RWPE1 (cell line): ENCODE results near the gene CASTOR2.
"Not testable (repeated sequence)": the region's sequence is repeated elsewhere in the genome, so short reads cannot be mapped to it uniquely, and the experiment has no call there.

Source experiments
- CTCF ChIA-PET: fragments of 350-600 bp; sonication (Branson Sonifier 250); formaldehyde crosslinking; extraction: SDS; loops from one replicate; lab custom pipeline; 2021; lab: Yijun Ruan, JAX
- POLR2A ChIA-PET: fragments of 400-600 bp; formaldehyde crosslinking; extraction: SDS; loops from one replicate; lab custom pipeline; 2020; ENCODE audit warnings: antibody characterized with exemption; ENCODE audit not compliant: low non-redundant PET; lab: Yijun Ruan, JAX
- DNase-seq: peaks from one replicate; pipeline ENCODE4 v3.0.0; 2012; ENCODE audit warnings: low spot score
- H3K27ac ChIP-seq: fragments of 450-650 bp; 2 replicates; pipeline ENCODE4 v1.5.1; 2017
- CTCF ChIP-seq: fragments of 450-650 bp; conservative IDR thresholded peaks from 2 replicates; pipeline ENCODE4 v1.5.1; 2017; ENCODE audit warnings: low read depth, mild to moderate bottlenecking

Gene CASTOR2

GRCh38 chr7:75055830-75056772, 91.6 kb downstream of the CASTOR2 start:
- H3K27ac ChIP-seq = peak overlapping the region; percentile 6; the same call in 1 of the 2 replicates
- ChIA-PET CTCF (interaction anchor here (0.7 kb wide), 1 partner anchor 34 kb away, joined by 4 read pairs; no protein-coding TSS in a partner anchor), POLR2A (interaction anchor here (0.6 kb wide), 1 partner anchor 564 kb away, joined by 4 read pairs; no protein-coding TSS in a partner anchor)
- no peak for TF ChIP-seq CTCF
- DNase-seq = no peak

DNA sequence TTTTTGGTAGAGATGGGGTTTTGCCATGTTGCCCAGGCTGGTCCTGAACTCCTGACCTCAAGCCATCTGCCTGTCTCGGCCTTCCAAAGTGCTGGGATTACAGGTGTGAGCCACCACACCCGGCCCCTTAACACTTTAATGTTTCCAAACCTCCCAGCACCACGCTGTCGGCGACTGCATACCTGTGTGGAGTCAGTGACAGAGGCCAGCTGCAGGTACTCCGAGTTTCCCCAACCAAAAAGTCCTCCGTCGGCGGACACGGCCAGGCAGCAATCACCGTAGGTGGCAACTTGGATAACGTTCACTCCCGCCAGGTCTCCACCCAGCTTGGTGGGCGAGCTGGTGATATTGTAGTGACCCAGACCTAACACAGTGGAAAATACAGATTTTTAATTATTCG, 93.9 kb downstream of the CASTOR2 start:
- CTCF ChIA-PET = no interaction called here
- no peak overlapping the region for H3K27ac ChIP-seq
- TF ChIP-seq CTCF = no peak
- DNase-seq = no peak
- POLR2A ChIA-PET = no interaction called here

DNA sequence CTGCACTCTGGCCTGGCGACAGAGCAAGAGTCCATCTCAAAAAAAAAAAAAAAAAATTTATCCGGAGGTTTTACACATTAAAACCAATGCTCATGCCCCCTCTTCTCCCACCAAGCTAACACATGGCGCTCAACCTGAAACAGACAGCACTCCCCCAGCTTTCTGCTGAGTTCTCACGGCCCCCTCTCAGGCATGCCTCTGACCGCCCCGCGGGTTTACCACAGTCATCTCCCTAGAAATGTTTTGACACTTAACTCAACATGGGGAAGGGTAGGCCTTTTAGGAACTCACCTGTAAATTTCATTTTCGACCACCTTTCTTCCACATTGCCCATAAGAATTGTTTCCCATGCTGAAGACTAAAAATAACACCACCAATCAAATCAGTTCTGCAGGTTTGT, 99.8 kb downstream of the CASTOR2 start:
- POLR2A ChIA-PET = no interaction called here
- CTCF ChIA-PET = no interaction called here
- DNase-seq = no peak

GRCh38 chr7:75064801-75065200, 100.3 kb downstream of the CASTOR2 start:
- ChIA-PET POLR2A (no interaction called here), CTCF (interaction anchor here (0.6 to 1.2 kb wide), 3 partner anchors 494 to 647 kb away, joined by 3 to 4 read pairs (median 3); no protein-coding TSS in a partner anchor)
- no peak overlapping the region for H3K27ac ChIP-seq
- DNase-seq = no peak
- TF ChIP-seq CTCF = no peak

More for the DNA sequence above, 99.8 kb downstream of the CASTOR2 start:
- TF ChIP-seq CTCF = no peak
- H3K27ac ChIP-seq = no peak overlapping the region

- TF ChIP-seq CTCF = no peak
- ChIA-PET CTCF (no interaction called here), POLR2A (no interaction called here)
Measured at GRCh38 chr7:75066521-75066920, 102.0 kb downstream of the CASTOR2 start.

DNA sequence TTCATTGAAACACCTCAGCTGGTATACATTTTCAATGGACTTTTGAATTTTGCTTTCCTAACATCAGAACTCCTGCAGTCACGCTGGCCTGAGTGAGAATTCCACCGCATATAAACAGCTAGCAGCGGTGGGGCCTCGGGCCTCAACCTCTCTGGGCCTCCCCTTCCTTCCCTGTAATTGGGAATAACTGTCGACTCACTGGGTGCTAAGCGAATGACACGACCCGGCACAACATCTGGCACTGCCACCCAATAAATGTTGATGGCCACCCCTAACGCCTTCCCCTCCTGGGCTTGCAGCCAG, 108.4 kb downstream of the CASTOR2 start:
- ChIA-PET POLR2A (no interaction called here), CTCF (no interaction called here)
- peak overlapping the region; percentile 91 for H3K27ac ChIP-seq
- peak; percentile 27 for DNase-seq
- no peak for TF ChIP-seq CTCF

More at GRCh38 chr7:75066521-75066920, 102.0 kb downstream of the CASTOR2 start:
- no peak overlapping the region for H3K27ac ChIP-seq
- DNase-seq = no peak

DNA sequence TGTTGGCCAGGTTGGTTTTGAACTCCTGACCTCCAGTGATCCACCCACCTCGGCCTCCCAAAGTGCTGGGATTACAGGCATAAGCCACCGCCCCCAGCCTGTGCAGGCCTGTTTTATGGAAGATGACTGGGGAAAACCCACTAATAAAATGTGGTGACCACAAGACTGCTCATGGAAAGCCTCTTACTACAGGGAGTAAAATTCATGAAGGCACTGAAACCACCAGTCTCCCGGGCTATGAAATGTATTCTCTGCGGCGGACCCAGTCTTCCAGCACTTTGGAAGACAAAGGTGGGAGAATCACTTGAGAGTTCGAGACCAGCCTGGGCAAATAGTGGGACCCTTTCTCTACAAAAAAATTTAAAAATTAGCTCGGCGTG, 109.7 kb downstream of the CASTOR2 start:
- CTCF ChIA-PET = not testable (repeated sequence)

More for the DNA sequence above, 109.7 kb downstream of the CASTOR2 start:
- DNase-seq, POLR2A ChIA-PET: not testable (repeated sequence)
- H3K27ac ChIP-seq = peak overlapping the region; percentile 91
